Measurements from ENCODE around the gene ZFPM1.

Gene ZFPM1

GRCh38 chr16:88435437-88436355, 17.4 kb upstream of the ZFPM1 start:
- DNase-seq: no peak

- no peak for DNase-seq
These were observed 16.3 kb upstream of the ZFPM1 start for GRCh38 chr16:88436796-88437195.

GRCh38 chr16:88437367-88437964, 15.6 kb upstream of the ZFPM1 start:
- no peak for DNase-seq

- DNase-seq: no peak
These were observed 14.8 kb upstream of the ZFPM1 start for GRCh38 chr16:88438084-88438870.

- no peak for DNase-seq
These were observed 14.1 kb upstream of the ZFPM1 start for GRCh38 chr16:88439016-88439415.

GRCh38 chr16:88439706-88440105, 13.4 kb upstream of the ZFPM1 start:
- no peak for DNase-seq

- DNase-seq: no peak
These were observed 13.0 kb upstream of the ZFPM1 start for GRCh38 chr16:88440111-88440510.

- no peak for DNase-seq
These were observed 12.2 kb upstream of the ZFPM1 start for GRCh38 chr16:88440686-88441405.

GRCh38 chr16:88441460-88441859, 11.6 kb upstream of the ZFPM1 start:
- DNase-seq: no peak

- DNase-seq: no peak
These were observed 10.7 kb upstream of the ZFPM1 start for GRCh38 chr16:88442383-88442726.

- DNase-seq: peak; percentile 64
These were observed 10.1 kb upstream of the ZFPM1 start for GRCh38 chr16:88442727-88443576.

- DNase-seq: no peak
These were observed 8.1 kb upstream of the ZFPM1 start for GRCh38 chr16:88444826-88445582.

GRCh38 chr16:88445583-88445960, 7.5 kb upstream of the ZFPM1 start:
- no peak for DNase-seq

GRCh38 chr16:88446061-88446460, 7.0 kb upstream of the ZFPM1 start:
- DNase-seq: no peak

GRCh38 chr16:88446736-88447135, 6.3 kb upstream of the ZFPM1 start:
- DNase-seq: no peak

- DNase-seq: no peak
These were observed 5.2 kb upstream of the ZFPM1 start for GRCh38 chr16:88447881-88448280.

- DNase-seq: no peak
These were observed 4.4 kb upstream of the ZFPM1 start for GRCh38 chr16:88448461-88449266.

- DNase-seq: no peak
These were observed 3.9 kb upstream of the ZFPM1 start for GRCh38 chr16:88449267-88449561.

GRCh38 chr16:88451586-88452481, 1.2 kb upstream of the ZFPM1 start:
- no peak for DNase-seq
